C4-2B (cell line): ENCODE results near the gene NUDCD2.

Experiments used
- ZFX ChIP-seq: fragments of 450-650 bp; IDR thresholded peaks from 2 replicates; pipeline ENCODE4 v1.6.1; 2017
- TF ChIP-seq, protein P1 (sequence below): fragments of 450-650 bp; conservative IDR thresholded peaks from 2 replicates; pipeline ENCODE4 v1.5.1; 2017; ENCODE audit warnings: mild to moderate bottlenecking

DNA sequence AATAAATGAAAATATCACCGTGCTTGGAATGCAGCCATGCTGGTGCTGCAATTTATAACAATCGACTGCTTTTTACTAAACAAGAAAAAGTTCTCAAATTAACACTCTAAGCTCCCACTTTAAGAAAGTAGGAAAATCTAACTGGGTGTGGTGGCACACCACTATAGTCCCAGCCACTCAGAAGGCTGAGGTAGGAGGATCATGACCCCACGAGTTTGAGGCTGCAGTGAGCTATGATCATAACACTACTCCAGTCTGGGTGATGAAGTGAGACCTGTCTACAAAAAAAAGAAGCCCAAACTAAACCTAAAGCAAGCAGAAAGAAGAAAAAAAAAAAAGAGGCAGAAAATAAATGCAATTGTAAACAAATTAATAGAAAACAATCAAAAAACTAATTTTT is 12.0 kb downstream of the NUDCD2 start:
- TF ChIP-seq ZFX, result no peak
- TF ChIP-seq, protein P1, sequence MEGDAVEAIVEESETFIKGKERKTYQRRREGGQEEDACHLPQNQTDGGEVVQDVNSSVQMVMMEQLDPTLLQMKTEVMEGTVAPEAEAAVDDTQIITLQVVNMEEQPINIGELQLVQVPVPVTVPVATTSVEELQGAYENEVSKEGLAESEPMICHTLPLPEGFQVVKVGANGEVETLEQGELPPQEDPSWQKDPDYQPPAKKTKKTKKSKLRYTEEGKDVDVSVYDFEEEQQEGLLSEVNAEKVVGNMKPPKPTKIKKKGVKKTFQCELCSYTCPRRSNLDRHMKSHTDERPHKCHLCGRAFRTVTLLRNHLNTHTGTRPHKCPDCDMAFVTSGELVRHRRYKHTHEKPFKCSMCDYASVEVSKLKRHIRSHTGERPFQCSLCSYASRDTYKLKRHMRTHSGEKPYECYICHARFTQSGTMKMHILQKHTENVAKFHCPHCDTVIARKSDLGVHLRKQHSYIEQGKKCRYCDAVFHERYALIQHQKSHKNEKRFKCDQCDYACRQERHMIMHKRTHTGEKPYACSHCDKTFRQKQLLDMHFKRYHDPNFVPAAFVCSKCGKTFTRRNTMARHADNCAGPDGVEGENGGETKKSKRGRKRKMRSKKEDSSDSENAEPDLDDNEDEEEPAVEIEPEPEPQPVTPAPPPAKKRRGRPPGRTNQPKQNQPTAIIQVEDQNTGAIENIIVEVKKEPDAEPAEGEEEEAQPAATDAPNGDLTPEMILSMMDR, result no peak
